Cardiac septum (tissue), 1 donor: Measurements from ENCODE around the gene GTSF1L. TPM values are rescaled to one million over a fixed set of nuclear protein-coding genes. Genes with fewer than 3 reads are reported as not detected.
"Not testable (repeated sequence)": the region's sequence is repeated elsewhere in the genome, so short reads cannot be mapped to it uniquely, and the experiment has no call there.

Source experiments
- DNase-seq: peaks from one replicate; pipeline ENCODE4 v3.0.0-alpha.2; 2020; ENCODE audit warnings: low spot score
- intact Hi-C: fragments of 100-400 bp; cut with DNase I; formaldehyde crosslinking; loops from one replicate; pipeline ENCODE4 v1.14.0; 2022
- long read RNA-seq: library from polyadenylated mRNA; unstranded; transcript quantifications from one replicate; pipeline ENCODE4 v2.0.0, GENCODE V29; 2021
- total RNA-seq: library from RNA; stranded (reverse); fragmentation: NEBNext Ultra II Directional; extraction: Animal tissue kit (Norgen Biotek cat#: 25700); gene quantifications from one replicate; pipeline ENCODE4 v1.2.1, GENCODE V29; 2021
- donor health status: DM: no; HTN: no; CAD: no.

The GTSF1L gene
- not detected for total RNA-seq
- long read RNA-seq, partial matches to known transcripts = 0 of 1 reads
- long read RNA-seq, other reads (novel, unspliced or antisense) = 0 of 1 reads

DNA sequence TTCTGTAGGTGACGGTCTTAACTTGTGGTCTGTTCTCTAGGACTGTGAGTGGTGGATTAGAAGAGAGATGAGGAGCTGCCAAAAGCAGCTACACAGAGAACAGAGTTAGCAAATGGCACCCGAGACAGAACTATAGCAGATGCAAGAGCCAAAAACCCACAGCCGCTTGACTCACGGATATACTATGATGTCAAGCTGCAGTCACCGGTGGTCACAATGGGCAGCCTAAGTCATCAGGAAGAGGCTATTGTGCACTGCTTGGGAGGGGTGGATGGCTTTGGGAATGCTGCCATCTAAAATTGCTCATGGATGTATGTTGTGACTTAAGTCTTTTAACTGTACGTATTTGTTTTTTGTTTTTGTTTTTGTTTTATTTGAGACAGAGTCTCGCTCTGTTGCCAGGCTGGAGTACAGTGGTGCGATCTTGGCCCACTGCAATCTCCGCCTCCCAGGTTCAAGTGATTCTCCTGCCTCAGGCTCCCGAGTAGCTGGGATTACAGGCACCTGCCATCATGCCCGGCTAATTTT lies at the start of gene GTSF1L:
Gene GTSF1L, minus strand, starts transcription at position 192 of the 528 bp plus-strand sequence. CDS start 308 bp downstream, outside the sequence.
- DNase-seq = no peak

DNA sequence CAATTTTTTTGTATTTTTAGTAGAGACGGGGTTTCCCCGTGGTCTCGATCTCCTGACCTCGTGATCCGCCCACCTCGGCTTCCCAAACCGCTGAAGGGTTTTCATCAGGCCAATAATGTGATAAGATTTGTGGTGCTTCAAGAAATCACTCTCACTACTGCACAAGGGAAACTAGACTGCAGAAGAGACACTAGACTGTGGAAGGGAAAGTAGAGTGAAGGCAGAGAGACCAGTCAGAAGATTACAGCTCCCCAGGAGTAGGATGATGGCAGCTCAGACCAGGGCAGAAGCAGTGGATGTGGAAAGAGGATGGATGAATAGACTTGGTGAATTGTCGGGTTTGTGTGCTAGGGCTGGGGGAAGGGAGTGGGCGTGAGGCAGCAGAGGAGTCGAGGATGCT lies 48.0 kb upstream of the GTSF1L start:
- intact Hi-C loops = no loop called here
- DNase-seq = no peak

More for the DNA sequence above, at the start of gene GTSF1L:
- intact Hi-C loops = no loop called here

- intact Hi-C loops = no loop called here
These were observed 44.8 kb upstream of the GTSF1L start for GRCh38 chr20:43771503-43772190.

DNA sequence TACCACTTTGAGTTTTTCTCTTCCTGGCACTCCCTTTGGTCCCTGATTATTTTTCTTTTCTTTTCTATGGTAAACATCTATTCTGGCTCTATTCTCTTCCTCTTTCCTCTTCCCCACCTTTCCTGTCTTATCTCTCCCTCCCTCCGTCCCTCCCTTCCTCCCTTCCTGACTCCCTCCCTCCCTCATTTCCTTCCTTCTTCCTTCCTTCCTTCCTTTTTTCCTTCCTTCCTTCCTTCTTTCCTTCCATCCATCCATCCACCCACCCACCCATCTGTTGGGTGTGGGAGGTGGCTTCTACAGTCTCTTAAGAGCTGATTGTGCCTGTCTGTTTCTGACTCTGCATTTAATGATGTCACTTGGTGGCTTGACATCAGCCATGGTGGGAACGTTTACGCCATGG lies 43.5 kb upstream of the GTSF1L start:
- intact Hi-C loops = no loop called here
- no peak for DNase-seq

More at GRCh38 chr20:43771503-43772190, 44.8 kb upstream of the GTSF1L start:
- no peak for DNase-seq

GRCh38 chr20:43767686-43768474 lies 41.1 kb upstream of the GTSF1L start:
- intact Hi-C loops = loop anchor here (5.0 kb wide), 2 partner anchors 74 to 314 kb away; no protein-coding TSS in a partner anchor
- DNase-seq = no peak

DNA sequence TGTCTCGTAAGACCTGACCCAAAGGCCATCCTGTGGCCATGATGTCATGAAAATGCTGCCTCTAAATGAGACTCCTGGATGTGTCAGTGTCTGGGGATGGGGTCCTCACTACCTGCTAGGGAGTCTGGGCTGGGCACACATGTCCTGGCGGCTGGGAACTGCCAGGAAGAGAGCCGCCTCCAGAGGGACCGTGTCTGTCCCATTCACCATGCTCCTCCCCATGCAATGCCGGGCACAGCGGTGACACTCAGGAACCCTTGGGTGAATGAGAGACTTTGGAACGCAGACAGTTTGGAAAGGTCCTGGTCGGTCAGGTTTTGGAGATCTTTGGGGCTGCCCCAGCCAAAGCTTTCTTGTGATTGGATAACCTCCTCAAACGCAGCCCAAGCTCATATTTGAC lies 40.1 kb upstream of the GTSF1L start:
- intact Hi-C loops = loop anchor here (5.0 kb wide), 2 partner anchors 75 to 315 kb away; no protein-coding TSS in a partner anchor
- DNase-seq = no peak

DNA sequence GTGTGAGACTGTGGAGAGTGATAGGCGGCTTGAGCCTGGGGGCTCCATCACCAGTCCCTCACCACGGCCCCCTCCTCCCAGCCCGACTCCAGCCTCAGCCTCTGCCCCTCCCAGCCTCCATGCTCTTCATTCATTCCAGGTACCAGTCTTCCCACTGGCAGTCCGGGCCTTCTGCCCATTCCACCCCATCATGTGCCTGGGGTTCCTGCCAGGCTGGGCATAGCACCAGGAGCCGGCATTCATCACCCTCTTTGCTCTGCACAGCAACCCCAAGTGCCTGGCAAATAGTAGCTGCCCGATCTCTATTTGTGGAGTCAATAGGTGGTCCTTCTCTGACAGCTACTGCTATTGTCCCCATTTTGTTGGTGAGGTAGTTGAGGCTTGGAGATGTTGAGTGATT lies 39.6 kb upstream of the GTSF1L start:
- peak; percentile 81 for DNase-seq
- intact Hi-C loops = loop anchor here (5.0 kb wide), 2 partner anchors 76 to 316 kb away; no protein-coding TSS in a partner anchor

DNA sequence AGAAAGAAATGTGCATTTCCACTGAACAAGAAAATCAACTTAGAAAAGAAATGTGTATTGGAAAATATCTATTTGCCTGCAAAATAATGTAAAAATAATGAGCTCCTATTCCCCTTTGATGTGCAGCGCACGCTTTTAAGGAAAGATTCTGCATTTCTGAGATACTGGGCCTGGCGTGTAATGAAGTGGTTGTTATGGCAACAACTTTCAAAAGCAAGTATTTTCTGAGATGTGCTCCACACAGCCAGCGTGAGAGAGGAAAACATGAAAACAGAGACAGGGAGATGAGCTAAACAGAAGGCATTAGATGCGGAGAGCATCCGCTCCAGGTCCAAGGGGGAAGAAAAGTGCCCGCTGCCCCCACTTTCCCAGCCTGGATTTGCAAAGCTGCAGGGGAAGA lies 39.1 kb upstream of the GTSF1L start:
- DNase-seq = no peak
- intact Hi-C loops = loop anchor here (5.0 kb wide), 2 partner anchors 76 to 316 kb away; no protein-coding TSS in a partner anchor

- intact Hi-C loops = no loop called here
- no peak for DNase-seq
These were observed 36.1 kb upstream of the GTSF1L start for GRCh38 chr20:43762911-43763310.

DNA sequence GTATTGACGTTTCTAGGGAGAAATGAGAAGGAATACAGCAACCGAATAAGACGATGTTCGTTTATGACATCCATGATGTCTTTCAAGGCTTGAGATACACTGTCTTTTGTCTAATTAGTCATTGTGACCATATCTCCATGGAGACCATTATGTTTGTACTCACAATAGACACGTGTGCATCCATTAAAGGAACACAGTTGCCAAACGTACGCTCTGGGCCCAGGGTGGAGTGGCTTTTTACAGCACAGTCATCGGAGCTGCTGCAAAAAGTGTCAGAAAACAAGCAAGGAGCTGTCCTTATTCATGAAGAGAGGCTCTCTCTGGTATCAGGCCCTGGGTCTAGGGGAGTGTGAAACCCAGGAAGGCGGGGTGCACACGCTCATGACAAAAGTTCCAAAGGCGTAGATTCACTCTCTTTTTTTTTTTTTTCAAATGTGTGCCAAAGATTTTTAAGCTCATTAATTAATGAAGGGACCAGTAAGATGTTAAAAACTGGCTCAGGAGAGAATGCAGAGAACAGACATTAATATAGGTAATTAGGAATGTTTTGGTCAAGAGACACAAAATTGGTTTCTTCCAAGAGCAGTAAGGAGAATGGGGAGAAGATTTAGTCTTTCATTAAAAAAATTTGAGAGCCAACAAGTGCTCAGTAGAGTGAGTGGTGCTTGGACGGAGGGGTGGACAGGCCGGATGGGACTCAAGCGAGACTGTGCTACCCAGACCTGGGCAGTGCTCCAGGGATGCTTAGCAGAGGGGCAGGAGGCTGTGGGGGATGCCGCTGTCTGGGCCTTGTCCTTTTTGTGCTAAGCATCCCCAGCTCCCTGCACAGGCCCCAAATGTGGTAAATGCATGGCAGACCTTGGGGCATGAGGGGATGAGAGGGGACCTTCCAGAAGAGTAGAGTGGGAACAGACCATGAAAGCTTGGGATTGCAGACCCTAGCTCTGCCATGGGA lies 34.9 kb upstream of the GTSF1L start:
- intact Hi-C loops = no loop called here
- no peak for DNase-seq

DNA sequence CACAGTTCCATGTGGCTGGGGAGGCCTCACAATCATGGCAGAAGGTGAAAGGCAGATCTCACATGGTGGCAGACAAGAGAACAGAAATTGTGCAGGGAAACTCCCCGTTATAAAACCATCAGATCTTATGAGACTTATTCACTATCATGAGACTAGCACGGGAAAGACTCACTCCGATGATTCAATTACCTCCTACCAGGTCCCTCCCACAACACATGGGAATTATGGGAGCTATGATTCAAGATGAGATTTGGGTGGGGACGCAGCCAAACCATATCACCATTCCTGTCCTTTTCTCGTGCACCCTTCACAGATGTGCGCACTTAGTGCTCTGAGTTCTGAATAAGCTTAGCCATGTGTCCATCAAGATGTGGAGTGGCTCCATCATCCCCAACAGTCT lies 31.1 kb upstream of the GTSF1L start:
- DNase-seq, intact Hi-C loops: not testable (repeated sequence)

GRCh38 chr20:43755851-43756250 lies 29.0 kb upstream of the GTSF1L start:
- no peak for DNase-seq
- intact Hi-C loops = no loop called here

- DNase-seq = no peak
These were observed 28.6 kb upstream of the GTSF1L start for GRCh38 chr20:43755390-43755789.

DNA sequence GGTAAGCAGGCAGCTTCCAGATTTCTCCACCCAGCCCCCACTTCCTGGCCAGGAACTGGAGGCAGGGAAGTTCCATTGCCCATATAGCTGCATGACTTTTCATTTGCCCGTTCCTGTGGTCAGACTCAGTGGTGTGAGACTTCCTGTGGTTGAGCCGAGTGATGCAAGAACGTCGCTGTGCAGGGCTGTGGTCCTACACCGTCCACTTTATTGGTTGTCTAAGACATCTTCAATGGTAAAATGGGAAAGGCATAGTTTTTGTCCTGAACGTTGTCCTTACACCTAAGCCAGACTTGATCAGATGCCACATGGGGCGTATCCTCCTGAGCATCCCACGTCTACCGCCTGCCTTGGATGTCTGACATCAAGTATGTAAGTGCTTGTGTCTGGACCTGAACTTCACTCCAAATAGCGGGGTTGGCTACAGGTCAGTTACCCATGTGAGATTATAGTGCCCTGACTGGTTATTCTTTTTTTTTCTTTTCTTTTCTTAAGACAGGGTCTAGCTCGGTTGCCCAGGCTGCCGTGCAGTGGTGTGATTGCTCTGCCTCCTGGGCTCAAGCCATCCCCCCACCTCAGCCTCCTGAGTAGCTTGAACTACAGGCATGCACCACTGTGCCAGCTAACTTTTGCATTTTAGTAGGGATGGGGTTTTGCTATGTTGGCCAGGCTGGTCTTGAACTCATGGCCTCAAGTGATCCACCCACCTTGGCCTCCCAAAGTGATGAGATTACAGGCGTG lies 25.9 kb upstream of the GTSF1L start:
- intact Hi-C loops = no loop called here
- DNase-seq = peak; percentile 92

More at GRCh38 chr20:43755390-43755789, 28.6 kb upstream of the GTSF1L start:
- intact Hi-C loops = no loop called here

DNA sequence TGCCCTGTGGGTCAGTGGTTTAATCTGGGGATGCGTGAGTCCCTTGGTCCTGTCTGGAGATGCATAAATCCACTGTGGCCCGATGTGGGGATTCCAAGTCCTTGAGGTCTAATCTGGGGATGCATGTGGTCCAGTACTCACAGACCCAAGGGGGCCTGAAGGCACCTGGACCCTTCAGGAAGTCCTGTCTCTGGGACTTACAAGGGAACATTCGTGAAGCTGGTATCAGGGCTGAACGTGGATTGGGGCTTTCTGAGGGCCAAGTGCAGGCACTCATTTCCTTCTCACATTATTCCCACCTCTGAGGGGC lies 25.2 kb upstream of the GTSF1L start:
- DNase-seq = no peak
- intact Hi-C loops = no loop called here

GRCh38 chr20:43751167-43752050 lies 24.6 kb upstream of the GTSF1L start:
- intact Hi-C loops = no loop called here
- no peak for DNase-seq

- intact Hi-C loops = loop anchor here (1.0 kb wide), 1 partner anchor 330 kb away; no protein-coding TSS in a partner anchor
These were observed 24.0 kb upstream of the GTSF1L start for GRCh38 chr20:43750774-43751166.

More at GRCh38 chr20:43750774-43751166, 24.0 kb upstream of the GTSF1L start:
- no peak for DNase-seq
